DMS79 (cell line): ENCODE data around the gene FRG2B.
"Not testable (repeated sequence)": the region's sequence is repeated elsewhere in the genome, so short reads cannot be mapped to it uniquely, and the experiment has no call there.

Experiments
- DNase-seq: peaks from one replicate; lab custom pipeline; 2025; lab: John Stamatoyannopoulos, UW

FRG2B gene

GRCh38 chr10:133626695-133627094 lies at the start of gene FRG2B:
FRG2B (minus strand) TSS chr10:133626795; CDS start chr10:133626742, 53 bp downstream.
- not testable (repeated sequence) for DNase-seq

- not testable (repeated sequence) for DNase-seq
These were observed 40.9 kb upstream of the FRG2B start for GRCh38 chr10:133667446-133667845.

GRCh38 chr10:133663544-133664160 lies 37.1 kb upstream of the FRG2B start:
- DNase-seq: not testable (repeated sequence)

- DNase-seq: not testable (repeated sequence)
These were observed 34.5 kb upstream of the FRG2B start for GRCh38 chr10:133661122-133661521.

GRCh38 chr10:133660516-133660915 lies 33.9 kb upstream of the FRG2B start:
- DNase-seq: not testable (repeated sequence)

GRCh38 chr10:133657276-133657675 lies 30.7 kb upstream of the FRG2B start:
- DNase-seq: not testable (repeated sequence)

- DNase-seq: not testable (repeated sequence)
These were observed 22.4 kb upstream of the FRG2B start for GRCh38 chr10:133648872-133649455.

- not testable (repeated sequence) for DNase-seq
These were observed 20.6 kb upstream of the FRG2B start for GRCh38 chr10:133647075-133647748.

GRCh38 chr10:133637846-133638235 lies 11.2 kb upstream of the FRG2B start:
- DNase-seq: not testable (repeated sequence)

- DNase-seq: not testable (repeated sequence)
These were observed 10.7 kb upstream of the FRG2B start for GRCh38 chr10:133637202-133637845.

- DNase-seq: not testable (repeated sequence)
These were observed 4.2 kb upstream of the FRG2B start for GRCh38 chr10:133630723-133631249.

GRCh38 chr10:133622544-133622943 lies 4.1 kb downstream of the FRG2B start:
- not testable (repeated sequence) for DNase-seq

- DNase-seq: no peak
These were observed 7.7 kb downstream of the FRG2B start for GRCh38 chr10:133618851-133619250.

- no peak for DNase-seq
These were observed 9.4 kb downstream of the FRG2B start for GRCh38 chr10:133617196-133617595.

GRCh38 chr10:133616371-133617130 lies 10.0 kb downstream of the FRG2B start:
- peak; percentile 31 for DNase-seq

GRCh38 chr10:133614830-133615580 lies 11.6 kb downstream of the FRG2B start:
- DNase-seq: peak; percentile 78

- no peak for DNase-seq
These were observed 12.9 kb downstream of the FRG2B start for GRCh38 chr10:133613699-133614098.

- no peak for DNase-seq
These were observed 15.5 kb downstream of the FRG2B start for GRCh38 chr10:133611079-133611478.

GRCh38 chr10:133608855-133609254 lies 17.7 kb downstream of the FRG2B start:
- no peak for DNase-seq

GRCh38 chr10:133603434-133603833 lies 23.2 kb downstream of the FRG2B start:
- not testable (repeated sequence) for DNase-seq

GRCh38 chr10:133600657-133601056 lies 25.9 kb downstream of the FRG2B start:
- no peak for DNase-seq
